WTC11 (cell line): ENCODE results near the gene TP63. TPM values are rescaled to one million over a fixed set of nuclear protein-coding genes. Genes with fewer than 3 reads are reported as not detected.

Experiments used
- ATAC-seq: fragments of 200-7000 bp; cut with Tn5 transposase; 2 replicates; pipeline ENCODE4 v1.10.0; 2021; ENCODE audit warnings: mild to moderate bottlenecking, moderate library complexity
- CTCF ChIA-PET: fragments of 300-600 bp; sonication (Branson Sonifier 250); formaldehyde crosslinking; loops from one replicate; lab custom pipeline; 2021; ENCODE audit warnings: antibody characterized with exemption; lab: Charles Lee
- POLR2A ChIA-PET: fragments of 350-600 bp; sonication (Branson Sonifier 250); formaldehyde crosslinking; loops from one replicate; lab custom pipeline; 2021; ENCODE audit warnings: antibody characterized with exemption; lab: Charles Lee
- DNase-seq: peaks from one replicate; pipeline ENCODE4 v3.0.0; 2021; ENCODE audit warnings: low spot score
- H3K27ac Mint-ChIP-seq: 2 replicates; pipeline ENCODE4 v1.8.0; 2021; ENCODE audit warnings: mixed read lengths
- H3K27me3 Mint-ChIP-seq: 2 replicates; pipeline ENCODE4 v1.8.0; 2021; ENCODE audit warnings: low read depth, mild to moderate bottlenecking, moderate library complexity, mixed read lengths
- H3K36me3 Mint-ChIP-seq: 2 replicates; pipeline ENCODE4 v1.8.0; 2021; ENCODE audit warnings: mixed read lengths
- H3K4me1 Mint-ChIP-seq: 2 replicates; pipeline ENCODE4 v1.8.0; 2022; ENCODE audit warnings: mixed read lengths
- H3K4me3 Mint-ChIP-seq: 2 replicates; pipeline ENCODE4 v1.8.0; 2021; ENCODE audit warnings: mild to moderate bottlenecking, moderate library complexity, mixed read lengths
- H3K9me3 Mint-ChIP-seq: 2 replicates; pipeline ENCODE4 v1.8.0; 2021; ENCODE audit warnings: mixed read lengths
- CBFB ChIP-seq: sonication (generic); formaldehyde crosslinking; IDR thresholded peaks from 2 replicates; pipeline ENCODE4 v1.8.1; 2022; ENCODE audit warnings: mild to moderate bottlenecking, low read depth, missing genetic modification reagents
- ETV6 ChIP-seq: sonication (generic); formaldehyde crosslinking; IDR thresholded peaks from 2 replicates; pipeline ENCODE4 v1.8.1; 2022; ENCODE audit warnings: mild to moderate bottlenecking, missing genetic modification reagents
- FOXK1 ChIP-seq: sonication (generic); formaldehyde crosslinking; IDR thresholded peaks from 2 replicates; pipeline ENCODE4 v1.8.0; 2022; ENCODE audit warnings: mild to moderate bottlenecking, moderate library complexity, missing genetic modification reagents
- GTF2I ChIP-seq: fragments of 250-450 bp; sonication (Bioruptor Pico); conservative IDR thresholded peaks from 2 replicates; pipeline ENCODE4 v1.4.0; 2021; ENCODE audit warnings: mild to moderate bottlenecking
- MXD4 ChIP-seq: fragments of 250-450 bp; sonication (Bioruptor Pico); IDR thresholded peaks from 2 replicates; pipeline ENCODE4 v1.8.0; 2021; ENCODE audit warnings: mild to moderate bottlenecking, moderate library complexity, borderline replicate concordance
- NFYB ChIP-seq: sonication (generic); formaldehyde crosslinking; conservative IDR thresholded peaks from 2 replicates; pipeline ENCODE4 v1.8.0; 2022; ENCODE audit warnings: low read depth, missing genetic modification reagents
- NR1H2 ChIP-seq: sonication (generic); formaldehyde crosslinking; IDR thresholded peaks from 2 replicates; pipeline ENCODE4 v1.9.0; 2021; ENCODE audit warnings: mild to moderate bottlenecking, moderate library complexity, missing genetic modification reagents
- NR3C1 ChIP-seq: sonication (generic); formaldehyde crosslinking; conservative IDR thresholded peaks from 2 replicates; pipeline ENCODE4 v1.8.1; 2023; ENCODE audit warnings: low read depth, mild to moderate bottlenecking, missing genetic modification reagents
- SP1 ChIP-seq: sonication (generic); formaldehyde crosslinking; conservative IDR thresholded peaks from 2 replicates; pipeline ENCODE4 v1.8.1; 2022; ENCODE audit warnings: missing genetic modification reagents
- TCF7 ChIP-seq: sonication (generic); formaldehyde crosslinking; IDR thresholded peaks from 2 replicates; pipeline ENCODE4 v1.8.0; 2022; ENCODE audit warnings: mild to moderate bottlenecking, low read depth, missing genetic modification reagents, moderate library complexity
- ZNF138 ChIP-seq: sonication (generic); formaldehyde crosslinking; conservative IDR thresholded peaks from 2 replicates; pipeline ENCODE4 v1.8.1; 2022; ENCODE audit warnings: mild to moderate bottlenecking, moderate library complexity, missing genetic modification reagents
- total RNA-seq: library from RNA; stranded (reverse); gene quantifications from 3 replicates; pipeline ENCODE4 v1.2.3, GENCODE V29; 2021
- TF ChIP-seq, protein P1 (sequence below): sonication (generic); formaldehyde crosslinking; IDR thresholded peaks from 2 replicates; pipeline ENCODE4 v1.8.0; 2022; ENCODE audit warnings: mild to moderate bottlenecking, missing genetic modification reagents
- TF ChIP-seq, protein P2 (sequence below): fragments of 250-450 bp; sonication (Bioruptor Pico); IDR thresholded peaks from 2 replicates; pipeline ENCODE4 v2.1.2; 2022; ENCODE audit warnings: mild to moderate bottlenecking, moderate library complexity
- TF ChIP-seq, protein P3 (sequence below): sonication (generic); formaldehyde crosslinking; IDR thresholded peaks from 2 replicates; pipeline ENCODE4 v1.8.1; 2022; ENCODE audit warnings: mild to moderate bottlenecking, missing genetic modification reagents, moderate library complexity, borderline replicate concordance
- TF ChIP-seq, protein P4 (sequence below): sonication (generic); formaldehyde crosslinking; conservative IDR thresholded peaks from 2 replicates; pipeline ENCODE4 v1.8.1; 2022; ENCODE audit warnings: mild to moderate bottlenecking, missing genetic modification reagents
- TF ChIP-seq, protein P5 (sequence below): fragments of 250-450 bp; sonication (Bioruptor Pico); IDR thresholded peaks from 2 replicates; pipeline ENCODE4 v1.8.0; 2021; ENCODE audit warnings: mild to moderate bottlenecking
- TF ChIP-seq, protein P6 (sequence below): sonication (generic); formaldehyde crosslinking; IDR thresholded peaks from 2 replicates; pipeline ENCODE4 v1.8.1; 2022; ENCODE audit warnings: low read depth, mild to moderate bottlenecking, moderate library complexity, missing genetic modification reagents, borderline replicate concordance
- TF ChIP-seq, protein P7 (sequence below): sonication (generic); formaldehyde crosslinking; conservative IDR thresholded peaks from 2 replicates; pipeline ENCODE4 v1.8.1; 2023; ENCODE audit warnings: mild to moderate bottlenecking, low read depth, missing genetic modification reagents, moderate library complexity
- TF ChIP-seq, protein P8 (sequence below): sonication (generic); formaldehyde crosslinking; IDR thresholded peaks from 2 replicates; pipeline ENCODE4 v1.8.0; 2022; ENCODE audit warnings: mild to moderate bottlenecking, missing genetic modification reagents
- TF ChIP-seq, protein P9 (sequence below): fragments of 200-600 bp; IDR thresholded peaks from 2 replicates; pipeline ENCODE4 v1.8.0; 2022; ENCODE audit warnings: antibody characterized with exemption

The TP63 gene
- total RNA-seq, 1 experiment from 2014 or later = 0.09 TPM

DNA sequence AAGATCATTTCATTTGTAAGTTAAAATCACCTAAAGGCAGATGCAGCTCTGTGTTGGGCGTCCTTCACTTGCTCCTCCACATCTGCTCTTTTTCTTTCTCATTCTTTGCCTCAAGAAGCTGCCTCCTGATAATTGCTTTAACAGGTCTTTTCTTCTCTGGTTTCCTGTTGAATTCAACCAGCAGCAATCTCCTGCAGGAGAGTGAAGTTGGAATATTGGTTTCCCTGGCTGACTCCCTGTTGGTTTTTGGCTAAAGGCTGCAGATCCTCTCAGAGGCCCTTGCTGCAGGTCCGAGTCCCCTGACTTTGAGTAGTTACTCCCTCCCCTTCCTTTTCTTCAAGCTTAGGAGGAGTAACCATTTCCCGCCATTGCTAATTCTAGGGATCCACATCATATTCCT lies 4.2 kb downstream of the TP63 start:
- ChIA-PET CTCF (interaction anchor here (1.0 to 2.4 kb wide), 2 partner anchors 9 to 313 kb away, joined by 3 to 9 read pairs; no protein-coding TSS in a partner anchor), POLR2A (interaction anchor here (0.5 kb wide), 2 partner anchors 8 to 416 kb away, joined by 3 to 4 read pairs; no protein-coding TSS in a partner anchor)
- H3K4me1 Mint-ChIP-seq = peaks cover 53% of the 10 kb centered on the region
- DNase-seq (peak; percentile 27), ATAC-seq (peak; percentile 93)
- H3K27ac Mint-ChIP-seq = peak overlapping the region; percentile 96
- no peaks in the 10 kb centered on the region for H3K9me3 Mint-ChIP-seq
- H3K27me3 Mint-ChIP-seq = no peaks in the 10 kb centered on the region
- TF ChIP-seq, protein P1, sequence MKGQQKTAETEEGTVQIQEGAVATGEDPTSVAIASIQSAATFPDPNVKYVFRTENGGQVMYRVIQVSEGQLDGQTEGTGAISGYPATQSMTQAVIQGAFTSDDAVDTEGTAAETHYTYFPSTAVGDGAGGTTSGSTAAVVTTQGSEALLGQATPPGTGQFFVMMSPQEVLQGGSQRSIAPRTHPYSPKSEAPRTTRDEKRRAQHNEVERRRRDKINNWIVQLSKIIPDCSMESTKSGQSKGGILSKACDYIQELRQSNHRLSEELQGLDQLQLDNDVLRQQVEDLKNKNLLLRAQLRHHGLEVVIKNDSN (CRISPR knock-in tag) = no peak
- TF ChIP-seq NR3C1 (CRISPR knock-in tag) (no peak), NFYB (CRISPR knock-in tag) (no peak), ETV6 (CRISPR knock-in tag) (no peak), FOXK1 (CRISPR knock-in tag) (no peak), ZNF138 (CRISPR knock-in tag) (no peak)
- TF ChIP-seq, protein P2, sequence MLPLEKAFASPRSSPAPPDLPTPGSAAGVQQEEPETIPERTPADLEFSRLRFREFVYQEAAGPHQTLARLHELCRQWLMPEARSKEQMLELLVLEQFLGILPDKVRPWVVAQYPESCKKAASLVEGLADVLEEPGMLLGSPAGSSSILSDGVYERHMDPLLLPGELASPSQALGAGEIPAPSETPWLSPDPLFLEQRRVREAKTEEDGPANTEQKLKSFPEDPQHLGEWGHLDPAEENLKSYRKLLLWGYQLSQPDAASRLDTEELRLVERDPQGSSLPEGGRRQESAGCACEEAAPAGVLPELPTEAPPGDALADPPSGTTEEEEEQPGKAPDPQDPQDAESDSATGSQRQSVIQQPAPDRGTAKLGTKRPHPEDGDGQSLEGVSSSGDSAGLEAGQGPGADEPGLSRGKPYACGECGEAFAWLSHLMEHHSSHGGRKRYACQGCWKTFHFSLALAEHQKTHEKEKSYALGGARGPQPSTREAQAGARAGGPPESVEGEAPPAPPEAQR = 0 out of 2 replicates have a peak, but pooled peaks have one; percentile 47
- TF ChIP-seq, protein P3, sequence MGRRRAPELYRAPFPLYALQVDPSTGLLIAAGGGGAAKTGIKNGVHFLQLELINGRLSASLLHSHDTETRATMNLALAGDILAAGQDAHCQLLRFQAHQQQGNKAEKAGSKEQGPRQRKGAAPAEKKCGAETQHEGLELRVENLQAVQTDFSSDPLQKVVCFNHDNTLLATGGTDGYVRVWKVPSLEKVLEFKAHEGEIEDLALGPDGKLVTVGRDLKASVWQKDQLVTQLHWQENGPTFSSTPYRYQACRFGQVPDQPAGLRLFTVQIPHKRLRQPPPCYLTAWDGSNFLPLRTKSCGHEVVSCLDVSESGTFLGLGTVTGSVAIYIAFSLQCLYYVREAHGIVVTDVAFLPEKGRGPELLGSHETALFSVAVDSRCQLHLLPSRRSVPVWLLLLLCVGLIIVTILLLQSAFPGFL (CRISPR knock-in tag) = no peak
- H3K36me3 Mint-ChIP-seq = no peaks in the 10 kb centered on the region
- H3K4me3 Mint-ChIP-seq = peak overlapping the region; percentile 16; the same call in 1 of the 2 replicates

DNA sequence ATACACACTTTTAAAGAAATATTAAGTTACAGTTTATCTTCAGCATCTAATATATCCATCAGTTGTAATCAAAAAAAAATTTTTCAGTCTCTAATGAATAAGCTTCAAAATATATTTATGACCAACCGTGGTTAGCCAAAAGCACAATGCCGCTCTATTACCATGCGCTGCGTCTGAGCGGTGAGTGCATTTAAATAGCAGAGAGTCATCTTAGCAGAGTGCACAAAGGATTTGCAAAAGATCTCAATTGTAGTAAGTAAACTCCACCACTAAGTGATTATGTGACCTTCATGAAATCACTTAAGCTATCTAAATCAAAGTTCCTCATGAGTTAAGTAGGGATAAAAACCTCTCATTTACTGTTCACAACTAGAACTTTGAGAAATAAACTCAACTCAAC lies 4.9 kb downstream of the TP63 start:
- Mint-ChIP-seq H3K27ac (peak overlapping the region; percentile 89), H3K9me3 (no peaks in the 10 kb centered on the region), H3K36me3 (no peaks in the 10 kb centered on the region), H3K4me1 (peaks cover 51% of the 10 kb centered on the region), H3K4me3 (peak overlapping the region; percentile 19; the same call in 1 of the 2 replicates), H3K27me3 (no peaks in the 10 kb centered on the region; the same call in 1 of the 2 replicates)
- peak; percentile 46 for ATAC-seq
- CTCF ChIA-PET = interaction anchor here (2.4 kb wide), 1 partner anchor 313 kb away, joined by 9 read pairs; no protein-coding TSS in a partner anchor
- no peak for DNase-seq
- POLR2A ChIA-PET = no interaction called here
- TF ChIP-seq SP1 (CRISPR knock-in tag) = no peak
- TF ChIP-seq TCF7 (CRISPR knock-in tag) = no peak
- TF ChIP-seq, protein P4, sequence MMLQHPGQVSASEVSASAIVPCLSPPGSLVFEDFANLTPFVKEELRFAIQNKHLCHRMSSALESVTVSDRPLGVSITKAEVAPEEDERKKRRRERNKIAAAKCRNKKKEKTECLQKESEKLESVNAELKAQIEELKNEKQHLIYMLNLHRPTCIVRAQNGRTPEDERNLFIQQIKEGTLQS (CRISPR knock-in tag) = no peak
- no peak for TF ChIP-seq NR1H2 (CRISPR knock-in tag)
- TF ChIP-seq, protein P5, sequence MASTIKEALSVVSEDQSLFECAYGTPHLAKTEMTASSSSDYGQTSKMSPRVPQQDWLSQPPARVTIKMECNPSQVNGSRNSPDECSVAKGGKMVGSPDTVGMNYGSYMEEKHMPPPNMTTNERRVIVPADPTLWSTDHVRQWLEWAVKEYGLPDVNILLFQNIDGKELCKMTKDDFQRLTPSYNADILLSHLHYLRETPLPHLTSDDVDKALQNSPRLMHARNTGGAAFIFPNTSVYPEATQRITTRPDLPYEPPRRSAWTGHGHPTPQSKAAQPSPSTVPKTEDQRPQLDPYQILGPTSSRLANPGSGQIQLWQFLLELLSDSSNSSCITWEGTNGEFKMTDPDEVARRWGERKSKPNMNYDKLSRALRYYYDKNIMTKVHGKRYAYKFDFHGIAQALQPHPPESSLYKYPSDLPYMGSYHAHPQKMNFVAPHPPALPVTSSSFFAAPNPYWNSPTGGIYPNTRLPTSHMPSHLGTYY (CRISPR knock-in tag) = no peak
- TF ChIP-seq, protein P6, sequence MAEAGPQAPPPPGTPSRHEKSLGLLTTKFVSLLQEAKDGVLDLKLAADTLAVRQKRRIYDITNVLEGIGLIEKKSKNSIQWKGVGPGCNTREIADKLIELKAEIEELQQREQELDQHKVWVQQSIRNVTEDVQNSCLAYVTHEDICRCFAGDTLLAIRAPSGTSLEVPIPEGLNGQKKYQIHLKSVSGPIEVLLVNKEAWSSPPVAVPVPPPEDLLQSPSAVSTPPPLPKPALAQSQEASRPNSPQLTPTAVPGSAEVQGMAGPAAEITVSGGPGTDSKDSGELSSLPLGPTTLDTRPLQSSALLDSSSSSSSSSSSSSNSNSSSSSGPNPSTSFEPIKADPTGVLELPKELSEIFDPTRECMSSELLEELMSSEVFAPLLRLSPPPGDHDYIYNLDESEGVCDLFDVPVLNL (CRISPR knock-in tag) = no peak
- TF ChIP-seq, protein P3 (CRISPR knock-in tag) = no peak
- TF ChIP-seq CBFB = no peak
- TF ChIP-seq, protein P7, sequence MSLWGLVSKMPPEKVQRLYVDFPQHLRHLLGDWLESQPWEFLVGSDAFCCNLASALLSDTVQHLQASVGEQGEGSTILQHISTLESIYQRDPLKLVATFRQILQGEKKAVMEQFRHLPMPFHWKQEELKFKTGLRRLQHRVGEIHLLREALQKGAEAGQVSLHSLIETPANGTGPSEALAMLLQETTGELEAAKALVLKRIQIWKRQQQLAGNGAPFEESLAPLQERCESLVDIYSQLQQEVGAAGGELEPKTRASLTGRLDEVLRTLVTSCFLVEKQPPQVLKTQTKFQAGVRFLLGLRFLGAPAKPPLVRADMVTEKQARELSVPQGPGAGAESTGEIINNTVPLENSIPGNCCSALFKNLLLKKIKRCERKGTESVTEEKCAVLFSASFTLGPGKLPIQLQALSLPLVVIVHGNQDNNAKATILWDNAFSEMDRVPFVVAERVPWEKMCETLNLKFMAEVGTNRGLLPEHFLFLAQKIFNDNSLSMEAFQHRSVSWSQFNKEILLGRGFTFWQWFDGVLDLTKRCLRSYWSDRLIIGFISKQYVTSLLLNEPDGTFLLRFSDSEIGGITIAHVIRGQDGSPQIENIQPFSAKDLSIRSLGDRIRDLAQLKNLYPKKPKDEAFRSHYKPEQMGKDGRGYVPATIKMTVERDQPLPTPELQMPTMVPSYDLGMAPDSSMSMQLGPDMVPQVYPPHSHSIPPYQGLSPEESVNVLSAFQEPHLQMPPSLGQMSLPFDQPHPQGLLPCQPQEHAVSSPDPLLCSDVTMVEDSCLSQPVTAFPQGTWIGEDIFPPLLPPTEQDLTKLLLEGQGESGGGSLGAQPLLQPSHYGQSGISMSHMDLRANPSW (CRISPR knock-in tag) = no peak
- TF ChIP-seq, protein P8, sequence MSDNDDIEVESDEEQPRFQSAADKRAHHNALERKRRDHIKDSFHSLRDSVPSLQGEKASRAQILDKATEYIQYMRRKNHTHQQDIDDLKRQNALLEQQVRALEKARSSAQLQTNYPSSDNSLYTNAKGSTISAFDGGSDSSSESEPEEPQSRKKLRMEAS (CRISPR knock-in tag) = no peak
- no peak for TF ChIP-seq GTF2I (CRISPR knock-in tag)
- TF ChIP-seq MXD4 (CRISPR knock-in tag) = no peak
- TF ChIP-seq, protein P9, sequence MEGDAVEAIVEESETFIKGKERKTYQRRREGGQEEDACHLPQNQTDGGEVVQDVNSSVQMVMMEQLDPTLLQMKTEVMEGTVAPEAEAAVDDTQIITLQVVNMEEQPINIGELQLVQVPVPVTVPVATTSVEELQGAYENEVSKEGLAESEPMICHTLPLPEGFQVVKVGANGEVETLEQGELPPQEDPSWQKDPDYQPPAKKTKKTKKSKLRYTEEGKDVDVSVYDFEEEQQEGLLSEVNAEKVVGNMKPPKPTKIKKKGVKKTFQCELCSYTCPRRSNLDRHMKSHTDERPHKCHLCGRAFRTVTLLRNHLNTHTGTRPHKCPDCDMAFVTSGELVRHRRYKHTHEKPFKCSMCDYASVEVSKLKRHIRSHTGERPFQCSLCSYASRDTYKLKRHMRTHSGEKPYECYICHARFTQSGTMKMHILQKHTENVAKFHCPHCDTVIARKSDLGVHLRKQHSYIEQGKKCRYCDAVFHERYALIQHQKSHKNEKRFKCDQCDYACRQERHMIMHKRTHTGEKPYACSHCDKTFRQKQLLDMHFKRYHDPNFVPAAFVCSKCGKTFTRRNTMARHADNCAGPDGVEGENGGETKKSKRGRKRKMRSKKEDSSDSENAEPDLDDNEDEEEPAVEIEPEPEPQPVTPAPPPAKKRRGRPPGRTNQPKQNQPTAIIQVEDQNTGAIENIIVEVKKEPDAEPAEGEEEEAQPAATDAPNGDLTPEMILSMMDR = no peak
